ENCODE measurements around the gene UPF1.

GRCh38 chr19:18865106-18865972 is 33.6 kb downstream of the UPF1 start:
- TF ChIP-seq, protein P1, sequence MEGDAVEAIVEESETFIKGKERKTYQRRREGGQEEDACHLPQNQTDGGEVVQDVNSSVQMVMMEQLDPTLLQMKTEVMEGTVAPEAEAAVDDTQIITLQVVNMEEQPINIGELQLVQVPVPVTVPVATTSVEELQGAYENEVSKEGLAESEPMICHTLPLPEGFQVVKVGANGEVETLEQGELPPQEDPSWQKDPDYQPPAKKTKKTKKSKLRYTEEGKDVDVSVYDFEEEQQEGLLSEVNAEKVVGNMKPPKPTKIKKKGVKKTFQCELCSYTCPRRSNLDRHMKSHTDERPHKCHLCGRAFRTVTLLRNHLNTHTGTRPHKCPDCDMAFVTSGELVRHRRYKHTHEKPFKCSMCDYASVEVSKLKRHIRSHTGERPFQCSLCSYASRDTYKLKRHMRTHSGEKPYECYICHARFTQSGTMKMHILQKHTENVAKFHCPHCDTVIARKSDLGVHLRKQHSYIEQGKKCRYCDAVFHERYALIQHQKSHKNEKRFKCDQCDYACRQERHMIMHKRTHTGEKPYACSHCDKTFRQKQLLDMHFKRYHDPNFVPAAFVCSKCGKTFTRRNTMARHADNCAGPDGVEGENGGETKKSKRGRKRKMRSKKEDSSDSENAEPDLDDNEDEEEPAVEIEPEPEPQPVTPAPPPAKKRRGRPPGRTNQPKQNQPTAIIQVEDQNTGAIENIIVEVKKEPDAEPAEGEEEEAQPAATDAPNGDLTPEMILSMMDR (IDR thresholded peaks at IDR 0.05): no peak
- TF ChIP-seq POLR2A (IDR thresholded peaks at IDR 0.05): no peak

Data from Peyer's patch (tissue), 4 donors.